ENCODE data around the gene PACSIN1.
A peak's percentile ranks its signal among the peaks of the same experiment; 100 is the strongest.
"Not testable (repeated sequence)": the region's sequence is repeated elsewhere in the genome, so short reads cannot be mapped to it uniquely, and the experiment has no call there.

PACSIN1 gene

GRCh38 chr6:34457742-34458735 is 7.8 kb upstream of the PACSIN1 start:
- DNase-seq = no peak

- no peak for DNase-seq
Observed at GRCh38 chr6:34459899-34460593, 5.8 kb upstream of the PACSIN1 start.

GRCh38 chr6:34460796-34461507 is 4.9 kb upstream of the PACSIN1 start:
- DNase-seq = no peak

GRCh38 chr6:34462010-34462409 is 3.9 kb upstream of the PACSIN1 start:
- no peak for DNase-seq

GRCh38 chr6:34462551-34462971 is 3.3 kb upstream of the PACSIN1 start:
- no peak for DNase-seq

GRCh38 chr6:34463299-34463698 is 2.6 kb upstream of the PACSIN1 start:
- DNase-seq = no peak

- DNase-seq = no peak
Observed at GRCh38 chr6:34463849-34464248, 2.0 kb upstream of the PACSIN1 start.

- DNase-seq = no peak
Observed at GRCh38 chr6:34466242-34467185, 638 bp downstream of the PACSIN1 start.

- DNase-seq = no peak
Observed at GRCh38 chr6:34468378-34468892, 2.6 kb downstream of the PACSIN1 start.

GRCh38 chr6:34469499-34469898 is 3.6 kb downstream of the PACSIN1 start:
- DNase-seq = no peak

GRCh38 chr6:34472425-34472824 is 6.5 kb downstream of the PACSIN1 start:
- no peak for DNase-seq

GRCh38 chr6:34473967-34474366 is 8.1 kb downstream of the PACSIN1 start:
- no peak for DNase-seq

- DNase-seq = no peak
Observed at GRCh38 chr6:34474754-34475153, 8.9 kb downstream of the PACSIN1 start.

GRCh38 chr6:34475238-34475682 is 9.4 kb downstream of the PACSIN1 start:
- DNase-seq = no peak

- DNase-seq = no peak
Observed at GRCh38 chr6:34475767-34476328, 10.0 kb downstream of the PACSIN1 start.

GRCh38 chr6:34476447-34476846 is 10.6 kb downstream of the PACSIN1 start:
- no peak for DNase-seq

- peak; percentile 16 for DNase-seq
Observed at GRCh38 chr6:34476921-34477320, 11.0 kb downstream of the PACSIN1 start.

- DNase-seq = no peak
Observed at GRCh38 chr6:34478796-34479195, 12.9 kb downstream of the PACSIN1 start.

- not testable (repeated sequence) for DNase-seq
Observed at GRCh38 chr6:34483781-34484180, 17.9 kb downstream of the PACSIN1 start.

GRCh38 chr6:34484391-34484790 is 18.5 kb downstream of the PACSIN1 start:
- no peak for DNase-seq

GRCh38 chr6:34484899-34485298 is 19.0 kb downstream of the PACSIN1 start:
- no peak for DNase-seq

All from NCI-H446 treated with DMSO at 0.1 percent for 48 hours (cell line).